Measurements from ENCODE around the gene HOXD9. TPM values are rescaled to one million over a fixed set of nuclear protein-coding genes. Genes with fewer than 3 reads are reported as not detected.

The HOXD9 gene
- total RNA-seq, 1 donor from 2014 or later: 0.56 TPM

DNA sequence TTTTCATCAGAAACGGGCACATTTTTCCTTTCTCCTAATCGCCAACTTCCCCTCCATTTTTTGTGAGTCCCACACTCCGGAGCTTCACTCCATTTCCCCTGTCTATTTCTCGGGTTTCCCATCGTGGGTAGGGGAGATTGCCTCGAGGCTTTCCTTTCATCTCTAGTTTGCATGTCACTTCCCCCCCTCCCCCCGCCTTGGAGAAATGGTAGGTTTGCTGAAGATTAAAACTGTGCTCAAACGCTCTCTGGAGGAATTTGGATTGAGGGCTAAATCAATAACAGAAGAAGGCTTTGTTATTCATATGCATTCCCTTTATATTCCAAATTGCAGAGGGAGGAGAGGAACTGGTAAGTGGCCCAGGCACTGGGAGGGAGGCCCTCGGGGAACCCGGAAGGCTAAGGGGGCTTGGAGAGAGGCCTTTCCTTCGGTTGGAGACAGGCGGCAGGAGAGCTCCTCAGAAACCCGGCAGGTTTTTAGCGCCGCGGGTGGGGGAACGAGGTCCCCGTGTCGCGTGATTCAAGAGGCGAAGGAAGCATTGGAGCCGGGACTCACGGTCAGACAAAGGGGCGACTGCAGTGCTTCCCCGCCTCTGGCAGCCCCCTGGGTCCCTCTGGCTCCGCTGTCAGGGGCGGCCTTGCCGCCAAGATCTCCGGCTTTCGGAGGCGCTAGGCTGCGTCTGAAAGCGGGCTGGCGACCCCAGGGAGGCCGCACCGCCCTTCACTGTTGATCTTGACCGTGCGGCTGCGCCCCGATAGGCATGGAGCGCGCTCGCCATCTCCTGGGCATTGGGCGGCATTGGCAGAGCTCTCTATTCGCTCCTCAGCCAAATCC, 25.3 kb upstream of the HOXD9 start:
- Mint-ChIP-seq H3K36me3 (ENCODE audit: low read depth, unreplicated experiment) (no peaks in the 10 kb centered on the region), H3K9me3 (ENCODE audit: unreplicated experiment) (no peaks in the 10 kb centered on the region), H3K4me3 (ENCODE audit: unreplicated experiment) (peak overlapping the region; percentile 47), H3K27ac (ENCODE audit: unreplicated experiment) (no peak overlapping the region), H3K27me3 (ENCODE audit: unreplicated experiment) (peaks cover 52% of the 10 kb centered on the region), H3K4me1 (ENCODE audit: unreplicated experiment) (peaks cover 30% of the 10 kb centered on the region)
- peak; percentile 75 for DNase-seq (ENCODE audit: low spot score)
- TF ChIP-seq, protein P1, sequence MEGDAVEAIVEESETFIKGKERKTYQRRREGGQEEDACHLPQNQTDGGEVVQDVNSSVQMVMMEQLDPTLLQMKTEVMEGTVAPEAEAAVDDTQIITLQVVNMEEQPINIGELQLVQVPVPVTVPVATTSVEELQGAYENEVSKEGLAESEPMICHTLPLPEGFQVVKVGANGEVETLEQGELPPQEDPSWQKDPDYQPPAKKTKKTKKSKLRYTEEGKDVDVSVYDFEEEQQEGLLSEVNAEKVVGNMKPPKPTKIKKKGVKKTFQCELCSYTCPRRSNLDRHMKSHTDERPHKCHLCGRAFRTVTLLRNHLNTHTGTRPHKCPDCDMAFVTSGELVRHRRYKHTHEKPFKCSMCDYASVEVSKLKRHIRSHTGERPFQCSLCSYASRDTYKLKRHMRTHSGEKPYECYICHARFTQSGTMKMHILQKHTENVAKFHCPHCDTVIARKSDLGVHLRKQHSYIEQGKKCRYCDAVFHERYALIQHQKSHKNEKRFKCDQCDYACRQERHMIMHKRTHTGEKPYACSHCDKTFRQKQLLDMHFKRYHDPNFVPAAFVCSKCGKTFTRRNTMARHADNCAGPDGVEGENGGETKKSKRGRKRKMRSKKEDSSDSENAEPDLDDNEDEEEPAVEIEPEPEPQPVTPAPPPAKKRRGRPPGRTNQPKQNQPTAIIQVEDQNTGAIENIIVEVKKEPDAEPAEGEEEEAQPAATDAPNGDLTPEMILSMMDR (IDR thresholded peaks at IDR 0.05; ENCODE audit: unreplicated experiment): peak; percentile 43

DNA sequence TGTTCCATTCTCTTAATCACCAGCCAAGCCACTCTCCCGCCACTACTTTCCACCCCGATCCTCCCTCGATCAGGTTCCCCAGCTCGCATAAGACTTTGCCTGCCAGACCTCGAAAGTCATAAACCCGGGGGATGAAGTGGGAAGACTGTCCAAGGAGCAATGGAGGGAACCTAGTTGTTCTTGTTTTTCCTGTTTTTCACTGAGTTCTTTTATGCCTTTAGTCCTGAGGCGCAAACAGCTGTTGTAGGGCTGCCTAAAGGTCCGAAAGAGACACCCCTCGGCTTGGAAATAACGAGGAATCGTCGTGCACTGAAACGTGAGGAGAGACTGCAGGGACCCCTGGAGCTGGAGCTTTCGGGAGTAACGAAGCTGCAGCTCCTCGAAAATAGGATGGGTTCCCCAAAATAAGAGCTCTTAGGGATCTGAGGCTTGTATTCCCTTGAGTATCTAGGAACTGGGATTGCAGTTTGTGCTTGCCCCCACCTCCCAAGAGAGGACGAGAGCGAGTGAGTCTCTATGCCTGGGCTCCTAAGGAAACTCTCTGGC, 24.6 kb upstream of the HOXD9 start:
- no peak overlapping the region for H3K27ac Mint-ChIP-seq (ENCODE audit: unreplicated experiment)
- H3K36me3 Mint-ChIP-seq (ENCODE audit: low read depth, unreplicated experiment): no peaks in the 10 kb centered on the region
- H3K4me3 Mint-ChIP-seq (ENCODE audit: unreplicated experiment): peak overlapping the region; percentile 47
- H3K27me3 Mint-ChIP-seq (ENCODE audit: unreplicated experiment): peaks cover 54% of the 10 kb centered on the region
- DNase-seq (ENCODE audit: low spot score): no peak
- TF ChIP-seq, protein P1 (IDR thresholded peaks at IDR 0.05; ENCODE audit: unreplicated experiment): no peak
- peaks cover 29% of the 10 kb centered on the region for H3K4me1 Mint-ChIP-seq (ENCODE audit: unreplicated experiment)
- H3K9me3 Mint-ChIP-seq (ENCODE audit: unreplicated experiment): no peaks in the 10 kb centered on the region

DNA sequence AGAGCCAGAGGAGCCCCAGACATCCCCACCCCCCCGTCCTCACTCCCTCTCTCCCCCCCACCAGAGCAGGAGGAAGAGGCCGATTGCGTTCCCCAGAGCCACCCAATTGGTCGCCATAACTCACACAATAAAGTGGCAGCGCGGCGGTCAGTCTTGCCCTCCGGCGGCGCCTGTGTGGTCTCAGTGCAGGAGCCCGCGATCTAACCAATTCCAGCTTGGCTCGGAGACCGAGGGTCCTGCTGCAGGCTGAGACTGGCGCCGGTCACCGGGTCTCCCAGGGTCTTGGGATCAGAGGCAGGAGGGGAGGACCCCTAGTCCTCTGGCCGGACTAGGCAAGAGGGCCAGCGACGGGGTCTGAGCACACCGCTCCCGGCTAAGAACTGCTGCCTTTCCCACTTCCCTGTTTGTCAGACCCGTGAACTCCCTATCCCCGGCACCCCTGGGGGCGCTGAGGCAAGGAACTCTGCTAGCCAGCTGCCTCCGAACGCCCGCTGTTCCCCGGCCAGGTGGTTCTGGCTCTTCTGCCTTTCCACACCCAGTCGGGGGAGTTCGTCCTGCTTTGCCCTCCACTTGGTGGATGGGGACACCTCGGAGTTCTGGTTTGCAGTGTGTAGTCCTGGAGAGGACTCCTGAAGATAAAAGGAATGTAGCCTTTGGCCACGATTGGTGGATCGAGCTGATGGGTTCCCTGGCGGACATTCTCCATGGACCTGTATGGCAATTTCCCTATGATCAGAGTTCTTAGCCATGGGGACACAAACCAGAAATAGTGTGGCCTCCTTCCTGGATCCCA, 24.0 kb upstream of the HOXD9 start:
- Mint-ChIP-seq H3K4me3 (ENCODE audit: unreplicated experiment) (no peak overlapping the region), H3K9me3 (ENCODE audit: unreplicated experiment) (no peaks in the 10 kb centered on the region), H3K27me3 (ENCODE audit: unreplicated experiment) (peaks cover 54% of the 10 kb centered on the region), H3K27ac (ENCODE audit: unreplicated experiment) (no peak overlapping the region), H3K36me3 (ENCODE audit: low read depth, unreplicated experiment) (no peaks in the 10 kb centered on the region), H3K4me1 (ENCODE audit: unreplicated experiment) (peaks cover 27% of the 10 kb centered on the region)
- DNase-seq (ENCODE audit: low spot score): no peak
- TF ChIP-seq, protein P1 (IDR thresholded peaks at IDR 0.05; ENCODE audit: unreplicated experiment): no peak

DNA sequence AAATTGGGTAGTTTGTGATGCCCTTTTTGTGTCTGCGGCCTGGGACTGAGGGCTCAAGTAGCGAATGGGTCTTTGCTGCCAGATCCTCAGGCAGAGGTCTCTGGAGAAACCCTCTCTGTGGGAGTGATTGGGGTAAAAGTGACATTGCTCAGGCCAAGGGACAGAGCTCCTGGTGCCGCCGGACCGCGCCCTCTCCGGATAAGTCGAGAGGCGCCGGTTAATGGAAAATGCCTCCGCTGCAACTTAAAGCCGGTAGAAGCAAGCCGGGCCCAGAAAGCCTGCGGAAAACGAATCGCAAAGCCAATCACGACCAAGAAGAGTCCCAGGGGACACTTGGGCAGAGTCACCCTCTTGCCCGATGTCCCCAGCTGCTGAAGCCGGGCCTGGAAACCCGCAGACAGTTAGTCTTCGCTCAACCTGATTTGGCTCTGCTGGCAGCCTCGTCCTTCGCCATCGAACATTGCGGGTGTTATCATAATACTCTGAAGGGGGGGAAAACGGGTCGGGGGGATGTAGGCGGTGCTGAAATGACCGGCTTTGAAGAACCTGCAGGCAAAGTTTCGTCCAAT, 23.3 kb upstream of the HOXD9 start:
- Mint-ChIP-seq H3K27me3 (ENCODE audit: unreplicated experiment) (peaks cover 53% of the 10 kb centered on the region), H3K4me3 (ENCODE audit: unreplicated experiment) (no peak overlapping the region), H3K27ac (ENCODE audit: unreplicated experiment) (no peak overlapping the region), H3K9me3 (ENCODE audit: unreplicated experiment) (no peaks in the 10 kb centered on the region), H3K4me1 (ENCODE audit: unreplicated experiment) (peaks cover 22% of the 10 kb centered on the region), H3K36me3 (ENCODE audit: low read depth, unreplicated experiment) (no peaks in the 10 kb centered on the region)
- DNase-seq (ENCODE audit: low spot score): no peak
- TF ChIP-seq, protein P1 (IDR thresholded peaks at IDR 0.05; ENCODE audit: unreplicated experiment): no peak
